Gastrocnemius medialis (tissue), 4 donors: ENCODE data around the gene PRKG1.

Experiments used
- POLR2A ChIP-seq, 2 donors: fragments of 450-650 bp; IDR thresholded peaks; one replicate each; pipeline ENCODE4 v1.6.1; 2017; ENCODE audit warnings: antibody characterized with exemption in 2 of 2, mild to moderate bottlenecking in 2 of 2, moderate library complexity in 2 of 2
- TF ChIP-seq, protein P1 (sequence below), 5 experiments: fragments of 450-650 bp in 3 of 5; fragments of 200-600 bp in 2 of 5; sonication (generic) in 2 of 5; IDR thresholded peaks in 4 of 5; conservative IDR thresholded peaks in 1 of 5; 1 replicate in 4 of 5; 2 replicates in 1 of 5; pipeline ENCODE4 v1.5.1; 2016 to 2019; ENCODE audit warnings: antibody characterized with exemption in 5 of 5, mild to moderate bottlenecking in 3 of 5, moderate library complexity in 3 of 5

DNA sequence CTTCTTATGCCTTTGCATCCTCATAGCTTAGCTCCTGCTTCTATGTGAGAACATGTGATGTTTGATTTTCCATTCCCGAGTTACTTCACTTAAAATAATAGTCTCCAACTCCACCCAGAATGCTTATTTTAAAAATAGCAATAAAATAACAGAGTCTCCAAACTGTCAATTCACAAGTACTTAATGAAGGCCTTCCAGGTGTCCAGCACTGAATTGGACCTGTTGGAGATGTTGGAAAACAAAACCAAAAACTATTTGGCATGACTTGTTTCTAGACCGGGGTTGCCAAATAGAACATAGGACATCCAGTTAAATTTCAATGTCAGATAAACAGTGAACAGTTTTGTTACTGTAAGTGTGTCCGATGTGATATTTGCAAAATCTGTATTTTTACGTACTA, 1031.7 kb downstream of the PRKG1 start:
- TF ChIP-seq, protein P1, sequence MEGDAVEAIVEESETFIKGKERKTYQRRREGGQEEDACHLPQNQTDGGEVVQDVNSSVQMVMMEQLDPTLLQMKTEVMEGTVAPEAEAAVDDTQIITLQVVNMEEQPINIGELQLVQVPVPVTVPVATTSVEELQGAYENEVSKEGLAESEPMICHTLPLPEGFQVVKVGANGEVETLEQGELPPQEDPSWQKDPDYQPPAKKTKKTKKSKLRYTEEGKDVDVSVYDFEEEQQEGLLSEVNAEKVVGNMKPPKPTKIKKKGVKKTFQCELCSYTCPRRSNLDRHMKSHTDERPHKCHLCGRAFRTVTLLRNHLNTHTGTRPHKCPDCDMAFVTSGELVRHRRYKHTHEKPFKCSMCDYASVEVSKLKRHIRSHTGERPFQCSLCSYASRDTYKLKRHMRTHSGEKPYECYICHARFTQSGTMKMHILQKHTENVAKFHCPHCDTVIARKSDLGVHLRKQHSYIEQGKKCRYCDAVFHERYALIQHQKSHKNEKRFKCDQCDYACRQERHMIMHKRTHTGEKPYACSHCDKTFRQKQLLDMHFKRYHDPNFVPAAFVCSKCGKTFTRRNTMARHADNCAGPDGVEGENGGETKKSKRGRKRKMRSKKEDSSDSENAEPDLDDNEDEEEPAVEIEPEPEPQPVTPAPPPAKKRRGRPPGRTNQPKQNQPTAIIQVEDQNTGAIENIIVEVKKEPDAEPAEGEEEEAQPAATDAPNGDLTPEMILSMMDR (IDR thresholded peaks at IDR 0.05 in 4 of 5, conservative IDR thresholded peaks at IDR 0.05 in 1 of 5): no peak
- no peak for TF ChIP-seq POLR2A (IDR thresholded peaks at IDR 0.05)
